ENCODE measurements around the gene REV1. TPM values are rescaled to one million over a fixed set of nuclear protein-coding genes. Genes with fewer than 3 reads are reported as not detected.
A peak's percentile ranks its signal among the peaks of the same experiment; 100 is the strongest.

The REV1 gene
- total and polyA plus RNA-seq, 2 experiments from 2014 or later = 32.9 to 46.7 TPM

GRCh38 chr2:99481941-99482340, 7.9 kb downstream of the REV1 start:
- Histone ChIP-seq H3K4me2 (no peak overlapping the region), H3K27me3 (ENCODE audit: insufficient read depth) (no peaks in the 10 kb centered on the region), H4K20me1 (replicated peaks; ENCODE audit: insufficient read depth) (peaks cover 39% of the 10 kb centered on the region), H3K36me3 (ENCODE audit: insufficient read depth) (no peaks in the 10 kb centered on the region), H3K27ac (ENCODE audit: low read depth) (peak overlapping the region; percentile 45; the same call in 1 of the 2 replicates), H3K9me2 (ENCODE audit: insufficient read depth) (no peaks in the 10 kb centered on the region), H3K4me1 (ENCODE audit: insufficient read depth) (peaks cover 25% of the 10 kb centered on the region), H3F3A (replicated peaks; ENCODE audit: low read depth) (no peaks in the 10 kb centered on the region), H3K4me3 (no peak overlapping the region), H2AFZ (no peak overlapping the region), H3K79me2 (replicated peaks; ENCODE audit: insufficient read depth) (peaks cover 100% of the 10 kb centered on the region)
- DNase-seq (ENCODE audit: low spot score) (peak; percentile 76), ATAC-seq (peak; percentile 87)
- Mint-ChIP-seq H3K27me3 (ENCODE audit: insufficient read depth, low read depth, poor library complexity) (peaks cover 2% of the 10 kb centered on the region), H3K4me1 (peaks cover 42% of the 10 kb centered on the region), H3K36me3 (ENCODE audit: low read depth) (peaks cover 9% of the 10 kb centered on the region; the same call in 2 of the 3 replicates), H3K4me3 (no peak overlapping the region), H3K27ac (no peak overlapping the region), H3K9me3 (no peaks in the 10 kb centered on the region)
- no peak for TF ChIP-seq JUNB (IDR thresholded peaks at IDR 0.05; ENCODE audit: unreplicated experiment)
- no peak for TF ChIP-seq EZH2 (IDR thresholded peaks at IDR 0.05; ENCODE audit: low read depth, unreplicated experiment)
- no peak for TF ChIP-seq ZNF462 (CRISPR knock-in tag; IDR thresholded peaks at IDR 0.05)
- TF ChIP-seq STAT1 (IDR thresholded peaks at IDR 0.05; ENCODE audit: unreplicated experiment) = no peak
- TF ChIP-seq POLR2AphosphoS5 (IDR thresholded peaks at IDR 0.05; ENCODE audit: low read depth) = no peak
- TF ChIP-seq CTCF (conservative IDR thresholded peaks at IDR 0.05; ENCODE audit: low read depth in 2 of 2) = no peak
- no peak for TF ChIP-seq ETS1 (IDR thresholded peaks at IDR 0.05)
- no peak for TF ChIP-seq NANOG (IDR thresholded peaks at IDR 0.05; ENCODE audit: borderline replicate concordance)

Data from GM23338 (cell line).